Epithelial cell of proximal tubule (primary cell): Measurements from ENCODE around the gene GSTM3. TPM values are rescaled to one million over a fixed set of nuclear protein-coding genes. Genes with fewer than 3 reads are reported as not detected.
"Not testable (repeated sequence)": the region's sequence is repeated elsewhere in the genome, so short reads cannot be mapped to it uniquely, and the experiment has no call there.

ENCODE experiments used
- DNase-seq: peaks from one replicate; pipeline ENCODE4 v3.0.0-alpha.2; 2011; ENCODE audit warnings: low read depth
- H3K4me3 ChIP-seq: 2 replicates; pipeline ENCODE4 v1.5.1; 2011; ENCODE audit warnings: low read depth, mild to moderate bottlenecking, low read length
- total RNA-seq: library from RNA; depleted of rRNA; stranded (reverse); fragments of >200 nt; gene quantifications from 2 replicates; pipeline ENCODE4 v1.2.3, GENCODE V29; 2015
- TF ChIP-seq, protein P1 (sequence below): conservative IDR thresholded peaks from 2 replicates; pipeline ENCODE4 v1.5.1; 2012; ENCODE audit warnings: low read depth, mild to moderate bottlenecking, low read length

Gene GSTM3
- total RNA-seq, 1 donor from 2014 or later = 81.9 TPM

GRCh38 chr1:109716570-109717090, 24.2 kb downstream of the GSTM3 start:
- no peak for DNase-seq
- TF ChIP-seq, protein P1, sequence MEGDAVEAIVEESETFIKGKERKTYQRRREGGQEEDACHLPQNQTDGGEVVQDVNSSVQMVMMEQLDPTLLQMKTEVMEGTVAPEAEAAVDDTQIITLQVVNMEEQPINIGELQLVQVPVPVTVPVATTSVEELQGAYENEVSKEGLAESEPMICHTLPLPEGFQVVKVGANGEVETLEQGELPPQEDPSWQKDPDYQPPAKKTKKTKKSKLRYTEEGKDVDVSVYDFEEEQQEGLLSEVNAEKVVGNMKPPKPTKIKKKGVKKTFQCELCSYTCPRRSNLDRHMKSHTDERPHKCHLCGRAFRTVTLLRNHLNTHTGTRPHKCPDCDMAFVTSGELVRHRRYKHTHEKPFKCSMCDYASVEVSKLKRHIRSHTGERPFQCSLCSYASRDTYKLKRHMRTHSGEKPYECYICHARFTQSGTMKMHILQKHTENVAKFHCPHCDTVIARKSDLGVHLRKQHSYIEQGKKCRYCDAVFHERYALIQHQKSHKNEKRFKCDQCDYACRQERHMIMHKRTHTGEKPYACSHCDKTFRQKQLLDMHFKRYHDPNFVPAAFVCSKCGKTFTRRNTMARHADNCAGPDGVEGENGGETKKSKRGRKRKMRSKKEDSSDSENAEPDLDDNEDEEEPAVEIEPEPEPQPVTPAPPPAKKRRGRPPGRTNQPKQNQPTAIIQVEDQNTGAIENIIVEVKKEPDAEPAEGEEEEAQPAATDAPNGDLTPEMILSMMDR = no peak
- no peak overlapping the region for H3K4me3 ChIP-seq

GRCh38 chr1:109716121-109716520, 24.7 kb downstream of the GSTM3 start:
- H3K4me3 ChIP-seq = no peak overlapping the region
- TF ChIP-seq, protein P1 = no peak
- no peak for DNase-seq

GRCh38 chr1:109714661-109715372, 26.0 kb downstream of the GSTM3 start:
- TF ChIP-seq, protein P1 = no peak
- no peak overlapping the region for H3K4me3 ChIP-seq
- DNase-seq = no peak

GRCh38 chr1:109713636-109714035, 27.2 kb downstream of the GSTM3 start:
- TF ChIP-seq, protein P1 = no peak
- H3K4me3 ChIP-seq = no peak overlapping the region
- DNase-seq = no peak

DNA sequence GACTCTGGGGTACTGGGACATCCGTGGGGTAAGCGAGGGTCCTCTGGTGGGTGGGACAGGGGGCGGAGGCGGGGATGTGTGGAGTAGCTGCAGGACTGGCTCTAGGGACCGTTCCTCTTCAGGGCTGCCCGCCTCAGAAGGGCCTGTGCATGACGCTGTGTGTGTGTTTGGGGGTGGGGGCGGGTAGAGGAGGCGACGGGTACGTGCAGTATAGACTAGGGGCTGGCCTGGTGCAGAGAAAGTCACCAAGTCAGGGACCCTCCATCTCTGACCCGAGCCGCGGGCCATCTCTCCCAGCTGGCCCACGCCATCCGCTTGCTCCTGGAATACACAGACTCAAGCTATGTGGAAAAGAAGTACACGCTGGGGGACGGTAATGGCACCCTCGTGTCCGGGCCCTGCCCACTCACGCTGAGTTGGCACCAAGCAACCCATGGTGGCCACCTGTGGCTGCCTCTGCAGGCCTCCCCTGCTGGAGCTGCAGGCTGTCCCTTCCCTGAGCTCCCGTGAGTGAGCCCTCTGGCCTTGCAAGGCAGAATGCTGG, 28.4 kb downstream of the GSTM3 start:
- DNase-seq = no peak
- no peak overlapping the region for H3K4me3 ChIP-seq
- TF ChIP-seq, protein P1 = no peak

DNA sequence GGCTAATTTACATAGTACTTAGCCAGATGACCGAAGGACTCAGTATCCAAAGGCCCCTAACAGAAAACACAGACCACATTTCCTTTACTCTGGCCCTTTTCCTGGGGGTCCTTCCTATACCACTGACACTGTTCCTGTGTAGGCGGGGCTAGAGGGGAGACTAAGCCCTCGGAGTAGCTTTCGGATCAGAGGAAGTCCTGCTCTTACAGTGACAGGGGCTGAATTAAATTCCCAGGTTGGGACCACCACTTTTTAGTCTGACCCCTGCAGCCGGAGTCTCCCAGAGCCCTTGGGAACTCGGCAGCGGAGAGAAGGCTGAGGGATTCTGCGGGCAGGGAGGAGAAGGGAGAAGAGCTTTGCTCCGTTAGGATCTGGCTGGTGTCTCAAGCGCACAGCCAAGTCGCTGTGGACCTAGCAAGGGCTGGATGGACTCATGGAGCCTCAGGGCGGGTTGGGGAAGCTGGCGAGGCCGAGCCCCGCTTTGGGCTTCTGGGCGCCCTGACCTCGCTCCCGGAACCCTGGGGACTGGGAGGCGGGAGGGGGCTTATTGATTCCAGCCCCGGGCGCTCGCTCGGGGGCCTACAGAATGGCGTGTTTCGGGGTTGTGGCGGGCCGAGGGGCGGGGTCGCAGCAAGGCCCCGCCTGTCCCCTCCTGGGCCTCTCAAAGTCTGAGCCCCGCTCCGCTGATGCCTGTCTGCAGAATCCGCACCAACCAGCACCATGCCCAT, 29.1 kb downstream of the GSTM3 start, which contains the start of gene GSTM5:
TSS of gene GSTM5 (plus strand) at position 659 of the 728 bp plus-strand sequence. CDS start at position 721, 62 bp downstream.
- DNase-seq, H3K4me3 ChIP-seq: not testable (repeated sequence)

DNA sequence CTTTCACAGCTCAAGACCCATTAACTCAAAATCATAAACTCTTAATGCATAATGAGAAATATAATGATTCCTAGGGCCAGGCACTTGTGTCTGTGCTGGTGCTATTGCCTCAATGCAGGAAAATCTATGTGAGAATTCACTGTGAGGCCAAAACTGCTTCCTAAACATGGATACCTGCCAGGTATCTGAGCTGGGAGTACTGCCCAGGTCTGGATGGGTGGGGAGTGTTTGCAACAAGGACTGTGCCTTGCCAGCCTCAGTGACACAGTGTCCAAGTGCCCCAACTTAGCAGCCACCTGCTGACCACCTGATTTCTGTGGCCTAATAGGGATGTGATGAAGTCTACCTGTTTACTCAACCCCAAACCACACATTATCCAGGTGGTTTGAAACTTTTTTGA, 31.0 kb downstream of the GSTM3 start:
- DNase-seq, H3K4me3 ChIP-seq: not testable (repeated sequence)

GRCh38 chr1:109708949-109709348, 31.9 kb downstream of the GSTM3 start:
- H3K4me3 ChIP-seq, DNase-seq: not testable (repeated sequence)
